ENCODE results near the gene SLC7A7.
"Not testable (repeated sequence)": the region's sequence is repeated elsewhere in the genome, so short reads cannot be mapped to it uniquely, and the experiment has no call there.

The SLC7A7 gene

GRCh38 chr14:22852599-22852939 lies 37.3 kb upstream of the SLC7A7 start:
- TF ChIP-seq CTCF (conservative IDR thresholded peaks at IDR 0.05): no peak
- no peak overlapping the region for H3K27ac ChIP-seq

GRCh38 chr14:22852178-22852577 lies 36.9 kb upstream of the SLC7A7 start:
- H3K27ac ChIP-seq: not testable (repeated sequence)

GRCh38 chr14:22850944-22851764 lies 35.9 kb upstream of the SLC7A7 start:
- TF ChIP-seq CTCF (conservative IDR thresholded peaks at IDR 0.05): no peak
- H3K27ac ChIP-seq: no peak overlapping the region

GRCh38 chr14:22849212-22849819 lies 34.1 kb upstream of the SLC7A7 start:
- TF ChIP-seq CTCF (conservative IDR thresholded peaks at IDR 0.05): no peak
- H3K27ac ChIP-seq: no peak overlapping the region

GRCh38 chr14:22848351-22849164 lies 33.3 kb upstream of the SLC7A7 start:
- TF ChIP-seq CTCF (conservative IDR thresholded peaks at IDR 0.05): no peak

GRCh38 chr14:22847661-22848341 lies 32.6 kb upstream of the SLC7A7 start:
- no peak for TF ChIP-seq CTCF (conservative IDR thresholded peaks at IDR 0.05)
- H3K27ac ChIP-seq: no peak overlapping the region

More at GRCh38 chr14:22848351-22849164, 33.3 kb upstream of the SLC7A7 start:
- H3K27ac ChIP-seq: no peak overlapping the region

- no peak for TF ChIP-seq CTCF (conservative IDR thresholded peaks at IDR 0.05)
- no peak overlapping the region for H3K27ac ChIP-seq
These were observed 31.6 kb upstream of the SLC7A7 start for GRCh38 chr14:22846811-22847307.

Measured in VCaP (cell line).